K562 treated with DMSO at 1 percent for 4 hours (cell line): ENCODE measurements around the gene OSBPL9. TPM values are rescaled to one million over a fixed set of nuclear protein-coding genes. Genes with fewer than 3 reads are reported as not detected.

Experiments
- total RNA-seq: library from RNA; unstranded; fragments of 300-600 nt; gene quantifications from 2 replicates; pipeline ENCODE4 v1.2.3, GENCODE V29; 2022; ENCODE audit not compliant: insufficient read depth

Gene OSBPL9
- total RNA-seq: 93.1 and 106 TPM in 2 replicates

GRCh38 chr1:51616903-51617708, at the start of gene OSBPL9:
TSS of gene OSBPL9 (plus strand) at chr1:51617092. CDS start at chr1:51617111, 19 bp downstream.

Other genes starting within 250 kb of the OSBPL9 start
- gene EPS15, start 97.8 kb upstream of the OSBPL9 start, total RNA-seq: 27.5 and 27.9 TPM in 2 replicates